Regular cardiac myocyte (primary cell): ENCODE data around the gene FAAP100. TPM values are rescaled to one million over a fixed set of nuclear protein-coding genes. Genes with fewer than 3 reads are reported as not detected.

ENCODE experiments used
- total RNA-seq: library from RNA; depleted of rRNA; stranded (reverse); fragments of >200 nt; gene quantifications from 2 replicates; pipeline ENCODE4 v1.2.3, GENCODE V29; 2014

FAAP100 gene
- total RNA-seq: 14.7 and 17.4 TPM in 2 replicates

GRCh38 chr17:81552244-81553017 is at the start of gene FAAP100:
Gene FAAP100 (minus strand): TSS chr17:81552353. CDS start chr17:81552330, 23 bp downstream.

GRCh38 chr17:81527591-81528383 is 24.4 kb downstream of the FAAP100 start, which contains the start of gene FSCN2:
Gene FSCN2 (plus strand): TSS chr17:81528377. CDS start chr17:81528532, 155 bp downstream.

GRCh38 chr17:81512562-81513371 is 39.4 kb downstream of the FAAP100 start, which contains the start of gene ACTG1:
Gene ACTG1 (minus strand): TSS chr17:81512799. CDS start chr17:81512354, 445 bp downstream.

Other genes starting within 250 kb of the FAAP100 start
- 3.5 and 4.2 TPM in 2 replicates for gene BAHCC1, start 156.9 kb downstream of the FAAP100 start, total RNA-seq
- 5,189 and 7,714 TPM in 2 replicates for gene ACTG1, start 39.6 kb downstream of the FAAP100 start, total RNA-seq
- gene FSCN2, start 24.0 kb downstream of the FAAP100 start, total RNA-seq: 0.19 and 5.1 TPM in 2 replicates
- 55.0 and 97.4 TPM in 2 replicates for gene NPLOC4, start 84.8 kb upstream of the FAAP100 start, total RNA-seq
- 0.58 and 1.7 TPM in 2 replicates for gene TSPAN10, start 84.8 kb upstream of the FAAP100 start, total RNA-seq
- not detected in 2 replicates for gene PDE6G, start 104.2 kb upstream of the FAAP100 start, total RNA-seq
- gene OXLD1, start 114.3 kb upstream of the FAAP100 start, total RNA-seq: 24.8 and 39.5 TPM in 2 replicates
- gene CCDC137, start 114.4 kb upstream of the FAAP100 start, total RNA-seq: 5.6 and 13.8 TPM in 2 replicates
- 24.0 and 26.6 TPM in 2 replicates for gene ARL16, start 131.4 kb upstream of the FAAP100 start, total RNA-seq
- gene HGS, start 131.7 kb upstream of the FAAP100 start, total RNA-seq: 74.6 and 77.2 TPM in 2 replicates
- gene MRPL12, start 151.0 kb upstream of the FAAP100 start, total RNA-seq: 3.7 and 65.9 TPM in 2 replicates
- gene SLC25A10, start 159.9 kb upstream of the FAAP100 start, total RNA-seq: 5.6 and 17.8 TPM in 2 replicates